Measurements from ENCODE around the gene NME4. TPM values are rescaled to one million over a fixed set of nuclear protein-coding genes. Genes with fewer than 3 reads are reported as not detected.

The NME4 gene
- total and polyA plus RNA-seq, 2 donors from 2014 or later = 56.6 to 100 TPM

- no peak overlapping the region for H3K27ac ChIP-seq (ENCODE audit: low read depth in 2 of 2, low read length in 2 of 2)
- intact Hi-C loops (cut with DNase I) = no loop called here
- H3K27me3 ChIP-seq (ENCODE audit: control insufficient read depth, insufficient read depth, low read length) = no peaks in the 10 kb centered on the region
- H3K4me1 ChIP-seq (ENCODE audit: control insufficient read depth in 2 of 3, insufficient read depth in 2 of 3, low read depth in 1 of 3, low read length in 3 of 3) = peaks cover 0 to 16% (median 0%) of the 10 kb centered on the region in 3 donors
- peaks cover 0 to 12% (median 0%) of the 10 kb centered on the region in 3 donors for H3K36me3 ChIP-seq (ENCODE audit: control insufficient read depth in 2 of 3, insufficient read depth in 3 of 3, low read length in 3 of 3)
- DNase-seq (peak in 1 of 5 donors; percentile 78), FAIRE-seq (no peak)
- no peak for TF ChIP-seq CTCF (IDR thresholded peaks at IDR 0.05; ENCODE audit: borderline replicate concordance, extremely low read depth, insufficient read depth)
- no peak overlapping the region for H3K4me3 ChIP-seq (ENCODE audit: low read length in 3 of 3)
- no peaks in the 10 kb centered on the region for H3K9me3 ChIP-seq (ENCODE audit: control insufficient read depth in 2 of 3, insufficient read depth in 1 of 3, low read length in 3 of 3)
- no peak overlapping the region for H3K9ac ChIP-seq (ENCODE audit: low read length in 3 of 3)
These were observed 28.4 kb upstream of the NME4 start for GRCh38 chr16:368388-369158.

GRCh38 chr16:369275-369865, 27.6 kb upstream of the NME4 start:
- FAIRE-seq = no peak

GRCh38 chr16:369866-370436, 27.0 kb upstream of the NME4 start:
- DNase-seq (peak in 2 of 5 donors; percentile 65 to 76), FAIRE-seq (no peak)
- no peak for TF ChIP-seq CTCF (IDR thresholded peaks at IDR 0.05; ENCODE audit: borderline replicate concordance, extremely low read depth, insufficient read depth)
- no peaks in the 10 kb centered on the region for H3K9me3 ChIP-seq (ENCODE audit: control insufficient read depth in 2 of 3, insufficient read depth in 1 of 3, low read length in 3 of 3)
- no peak overlapping the region for H3K27ac ChIP-seq (ENCODE audit: low read depth in 2 of 2, low read length in 2 of 2)
- peaks cover 0 to 17% (median 0%) of the 10 kb centered on the region in 3 donors for H3K36me3 ChIP-seq (ENCODE audit: control insufficient read depth in 2 of 3, insufficient read depth in 3 of 3, low read length in 3 of 3)
- H3K27me3 ChIP-seq (ENCODE audit: control insufficient read depth, insufficient read depth, low read length) = no peaks in the 10 kb centered on the region
- H3K9ac ChIP-seq (ENCODE audit: low read length in 3 of 3) = no peak overlapping the region
- peaks cover 0 to 9% (median 0%) of the 10 kb centered on the region in 3 donors for H3K4me1 ChIP-seq (ENCODE audit: control insufficient read depth in 2 of 3, insufficient read depth in 2 of 3, low read depth in 1 of 3, low read length in 3 of 3)
- intact Hi-C loops (cut with DNase I) = no loop called here
- H3K4me3 ChIP-seq (ENCODE audit: low read length in 3 of 3) = peak overlapping the region in 2 of 3 donors; percentile 24 to 56

More at GRCh38 chr16:369275-369865, 27.6 kb upstream of the NME4 start:
- TF ChIP-seq CTCF (IDR thresholded peaks at IDR 0.05; ENCODE audit: borderline replicate concordance, extremely low read depth, insufficient read depth) = no peak
- peak in 1 of 5 donors; percentile 51 for DNase-seq
- no peaks in the 10 kb centered on the region for H3K9me3 ChIP-seq (ENCODE audit: control insufficient read depth in 2 of 3, insufficient read depth in 1 of 3, low read length in 3 of 3)
- H3K9ac ChIP-seq (ENCODE audit: low read length in 3 of 3) = no peak overlapping the region
- peak overlapping the region in 1 of 3 donors; percentile 56 for H3K4me3 ChIP-seq (ENCODE audit: low read length in 3 of 3)
- H3K27me3 ChIP-seq (ENCODE audit: control insufficient read depth, insufficient read depth, low read length) = no peaks in the 10 kb centered on the region
- H3K36me3 ChIP-seq (ENCODE audit: control insufficient read depth in 2 of 3, insufficient read depth in 3 of 3, low read length in 3 of 3) = peaks cover 0 to 12% (median 0%) of the 10 kb centered on the region in 3 donors
- H3K4me1 ChIP-seq (ENCODE audit: control insufficient read depth in 2 of 3, insufficient read depth in 2 of 3, low read depth in 1 of 3, low read length in 3 of 3) = peaks cover 0 to 15% (median 0%) of the 10 kb centered on the region in 3 donors
- H3K27ac ChIP-seq (ENCODE audit: low read depth in 2 of 2, low read length in 2 of 2) = no peak overlapping the region
- intact Hi-C loops (cut with DNase I) = no loop called here

All from kidney (tissue), 14 donors.